BLaER1 treated with 17β-estradiol and CSF1 and Interleukin-3, amounts not matched to agents 10 nM and 100 nM (cell line): ENCODE data around the gene GIGYF1.
"Not testable (repeated sequence)": the region's sequence is repeated elsewhere in the genome, so short reads cannot be mapped to it uniquely, and the experiment has no call there.

Experiments used
- H3K27ac ChIP-seq, 11 experiments: shearing (Covaris generic); formaldehyde crosslinking; 2 replicates each; pipeline ENCODE4 v1.8.1; 2022
- H3K27me3 ChIP-seq, 11 experiments: shearing (Covaris generic); formaldehyde crosslinking; 2 replicates each; pipeline ENCODE4 v1.8.1; 2022
- H3K36me3 ChIP-seq, 11 experiments: shearing (Covaris generic); formaldehyde crosslinking; 2 replicates each; pipeline ENCODE4 v1.8.1; 2022
- H3K4me1 ChIP-seq, 10 experiments: shearing (Covaris generic); formaldehyde crosslinking; 2 replicates each; pipeline ENCODE4 v1.8.1; 2022
- H3K4me2 ChIP-seq, 11 experiments: shearing (Covaris generic); formaldehyde crosslinking; 2 replicates each; pipeline ENCODE4 v1.8.1; 2022
- H3K4me3 ChIP-seq, 10 experiments: shearing (Covaris generic); formaldehyde crosslinking; 2 replicates each; pipeline ENCODE4 v1.8.1; 2022
- H3K9ac ChIP-seq, 11 experiments: shearing (Covaris generic); formaldehyde crosslinking; 2 replicates each; pipeline ENCODE4 v1.8.1; 2022
- H3K9me3 ChIP-seq, 11 experiments: shearing (Covaris generic); formaldehyde crosslinking; replicated peaks in 1 of 11; 2 replicates each; pipeline ENCODE4 v1.8.1; 2022
- H4K20me1 ChIP-seq, 11 experiments: shearing (Covaris generic); formaldehyde crosslinking; 2 replicates each; pipeline ENCODE4 v1.8.1; 2022
- Cebpa-rat ChIP-seq, 11 experiments: shearing (Covaris generic); IDR thresholded peaks; 2 replicates each; pipeline ENCODE4 v1.8.1; 2022

The GIGYF1 gene

DNA sequence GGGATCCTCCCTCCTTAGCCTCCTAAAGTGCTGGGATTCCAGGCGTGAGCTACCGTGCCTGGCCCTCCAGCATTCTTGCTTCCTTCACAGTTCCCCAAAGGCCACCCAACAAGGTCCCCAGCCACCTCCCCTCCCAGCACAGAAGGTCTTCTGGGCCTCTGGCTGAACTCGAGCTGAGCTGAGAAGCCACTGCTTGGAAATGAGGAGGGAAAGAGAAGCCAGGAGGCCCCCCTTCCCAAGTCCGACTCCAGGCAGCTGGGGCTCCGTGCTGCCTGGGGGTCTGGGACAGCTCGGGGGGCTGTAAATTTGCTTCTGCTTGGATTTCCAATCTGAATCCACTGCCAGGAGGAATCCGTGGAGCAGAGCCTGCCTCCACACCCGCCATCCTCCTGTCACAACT, 20.7 kb upstream of the GIGYF1 start:
- TF ChIP-seq Cebpa-rat (IDR thresholded peaks at IDR 0.05): no peak
- Histone ChIP-seq H3K9me3 (peaks cover 0 to 17% (median 10%) of the 10 kb centered on the region in 11 experiments; a peak in 14 of 22 replicates), H3K9ac (peak overlapping the region in 1 of 11 experiments; percentile 18; a peak in 2 of 22 replicates), H3K4me1 (peaks cover 0 to 2% (median 0%) of the 10 kb centered on the region in 10 experiments; a peak in 3 of 20 replicates), H4K20me1 (no peaks in the 10 kb centered on the region; a peak in 1 of 22 replicates), H3K4me3 (no peak overlapping the region), H3K27ac (no peak overlapping the region), H3K36me3 (peaks cover 0 to 4% (median 0%) of the 10 kb centered on the region in 11 experiments; a peak in 1 of 22 replicates), H3K4me2 (no peak overlapping the region), H3K27me3 (peaks cover 2 to 10% (median 8%) of the 10 kb centered on the region in 11 experiments; a peak in 21 of 22 replicates)

DNA sequence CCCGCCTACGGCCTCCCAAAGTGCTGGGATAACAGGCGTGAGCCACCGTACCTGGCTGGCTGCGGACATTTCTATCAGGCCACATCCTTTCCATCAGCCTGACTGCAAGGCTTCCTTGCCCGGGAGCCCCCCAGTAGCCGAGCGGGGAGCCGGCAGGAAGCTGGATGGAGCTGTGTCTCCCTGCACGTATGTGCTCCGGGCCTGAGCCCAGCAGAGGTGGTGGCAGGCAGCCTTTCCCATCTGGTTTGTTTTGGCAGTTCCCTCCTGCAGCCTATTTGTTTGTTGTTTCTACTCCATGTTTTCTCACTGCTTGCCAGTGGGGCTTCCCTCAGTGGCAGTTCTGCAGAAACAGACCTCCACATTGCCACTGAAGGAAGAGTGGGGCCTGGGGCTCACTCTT, 17.3 kb upstream of the GIGYF1 start:
- H3K36me3 ChIP-seq: peaks cover 0 to 30% (median 23%) of the 10 kb centered on the region in 11 experiments; a peak in 13 of 22 replicates
- H3K9ac ChIP-seq: 0 out of 22 replicates have a peak overlapping the region, but pooled peaks of 1 of the 11 experiments have one; percentile 36
- H3K27ac ChIP-seq: no peak overlapping the region
- H3K4me3 ChIP-seq: no peak overlapping the region
- no peaks in the 10 kb centered on the region for H3K9me3 ChIP-seq
- peaks cover 20 to 33% (median 26%) of the 10 kb centered on the region in 10 experiments for H3K4me1 ChIP-seq
- no peak overlapping the region for H3K4me2 ChIP-seq
- peaks cover 0 to 19% (median 14%) of the 10 kb centered on the region in 11 experiments; a peak in 13 of 22 replicates for H4K20me1 ChIP-seq
- no peaks in the 10 kb centered on the region for H3K27me3 ChIP-seq
- no peak for TF ChIP-seq Cebpa-rat (IDR thresholded peaks at IDR 0.05)

DNA sequence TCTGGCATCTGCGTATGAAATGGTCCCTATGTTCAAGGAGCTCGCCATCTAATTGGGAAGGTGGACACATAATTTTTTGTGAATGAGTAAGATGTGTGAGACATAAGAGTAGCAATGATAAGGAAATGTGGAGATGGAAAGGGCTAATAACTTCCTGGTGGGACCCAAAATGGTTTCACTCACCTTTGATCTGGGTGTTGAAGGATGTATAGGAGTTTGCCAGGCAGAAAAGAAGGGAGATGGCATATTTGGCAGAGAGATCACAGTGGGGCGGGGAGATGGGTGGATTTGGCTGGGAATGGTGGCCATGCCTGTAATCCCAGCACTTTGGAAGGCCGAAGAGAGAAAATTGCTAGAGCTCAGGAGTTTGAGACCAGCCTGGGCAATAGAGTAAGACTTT, 16.4 kb upstream of the GIGYF1 start:
- Histone ChIP-seq H4K20me1 (peaks cover 0 to 19% (median 14%) of the 10 kb centered on the region in 11 experiments; a peak in 13 of 22 replicates), H3K36me3 (peaks cover 0 to 30% (median 23%) of the 10 kb centered on the region in 11 experiments; a peak in 13 of 22 replicates), H3K4me2 (no peak overlapping the region), H3K9ac (no peak overlapping the region), H3K4me3 (no peak overlapping the region), H3K9me3 (no peaks in the 10 kb centered on the region), H3K4me1 (peaks cover 20 to 33% (median 26%) of the 10 kb centered on the region in 10 experiments), H3K27me3 (no peaks in the 10 kb centered on the region), H3K27ac (no peak overlapping the region)
- no peak for TF ChIP-seq Cebpa-rat (IDR thresholded peaks at IDR 0.05)

DNA sequence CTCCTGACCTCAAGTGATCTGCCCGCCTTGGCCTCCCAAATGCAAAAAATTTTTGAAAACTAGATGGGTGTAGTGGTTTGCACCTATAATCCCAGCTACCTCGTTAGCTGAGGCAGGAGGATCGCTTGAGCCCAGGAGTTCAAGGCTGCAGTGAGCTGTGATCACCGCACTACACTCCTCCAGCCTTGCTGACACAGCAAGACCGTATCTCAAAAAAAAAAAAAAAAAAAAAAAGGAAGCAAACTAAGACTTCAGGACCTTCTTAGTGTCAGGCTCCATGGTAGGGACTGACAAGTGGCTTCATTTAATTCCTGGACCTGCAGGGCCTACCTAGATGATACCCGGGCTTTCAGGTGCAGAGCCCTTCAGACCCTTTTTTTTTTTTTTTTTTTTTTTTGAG, 14.3 kb upstream of the GIGYF1 start:
- no peaks in the 10 kb centered on the region for H3K27me3 ChIP-seq
- no peak overlapping the region for H3K4me3 ChIP-seq
- H3K9ac ChIP-seq: peak overlapping the region in 9 of 11 experiments; percentile 8 to 99 (median 36); a peak in 8 of 22 replicates
- H3K36me3 ChIP-seq: peaks cover 0 to 30% (median 23%) of the 10 kb centered on the region in 11 experiments; a peak in 13 of 22 replicates
- H3K27ac ChIP-seq: no peak overlapping the region
- H3K4me1 ChIP-seq: peaks cover 27 to 38% (median 31%) of the 10 kb centered on the region in 10 experiments
- peaks cover 0 to 19% (median 14%) of the 10 kb centered on the region in 11 experiments; a peak in 13 of 22 replicates for H4K20me1 ChIP-seq
- no peaks in the 10 kb centered on the region for H3K9me3 ChIP-seq
- no peak for TF ChIP-seq Cebpa-rat (IDR thresholded peaks at IDR 0.05)
- H3K4me2 ChIP-seq: peak overlapping the region; percentile 94 to 100 (median 98); a peak in 15 of 22 replicates

DNA sequence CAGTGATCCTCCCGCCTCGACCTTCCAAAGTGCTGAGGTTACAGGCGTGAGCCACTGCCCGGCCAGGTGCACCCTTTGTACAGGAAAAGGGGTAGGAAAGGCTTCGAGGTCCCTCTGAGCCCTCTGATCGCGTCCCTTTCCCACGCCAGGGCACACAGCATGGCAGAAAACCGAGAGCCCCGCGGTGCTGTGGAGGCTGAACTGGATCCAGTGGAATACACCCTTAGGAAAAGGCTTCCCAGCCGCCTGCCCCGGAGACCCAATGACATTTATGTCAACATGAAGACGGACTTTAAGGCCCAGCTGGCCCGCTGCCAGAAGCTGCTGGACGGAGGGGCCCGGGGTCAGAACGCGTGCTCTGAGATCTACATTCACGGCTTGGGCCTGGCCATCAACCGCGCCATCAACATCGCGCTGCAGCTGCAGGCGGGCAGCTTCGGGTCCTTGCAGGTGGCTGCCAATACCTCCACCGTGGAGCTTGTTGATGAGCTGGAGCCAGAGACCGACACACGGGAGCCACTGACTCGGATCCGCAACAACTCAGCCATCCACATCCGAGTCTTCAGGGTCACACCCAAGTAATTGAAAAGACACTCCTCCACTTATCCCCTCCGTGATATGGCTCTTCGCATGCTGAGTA, 12.7 kb upstream of the GIGYF1 start:
- Histone ChIP-seq H3K27me3 (no peaks in the 10 kb centered on the region), H4K20me1 (peaks cover 0 to 19% (median 14%) of the 10 kb centered on the region in 11 experiments; a peak in 13 of 22 replicates), H3K4me3 (peak overlapping the region; percentile 76 to 94 (median 91)), H3K27ac (peak overlapping the region; percentile 81 to 95 (median 93)), H3K4me2 (peak overlapping the region; percentile 94 to 100 (median 98)), H3K9me3 (no peaks in the 10 kb centered on the region), H3K9ac (peak overlapping the region; percentile 92 to 99 (median 97)), H3K36me3 (peaks cover 0 to 30% (median 23%) of the 10 kb centered on the region in 11 experiments; a peak in 13 of 22 replicates), H3K4me1 (peaks cover 27 to 38% (median 31%) of the 10 kb centered on the region in 10 experiments)
- no peak for TF ChIP-seq Cebpa-rat (IDR thresholded peaks at IDR 0.05)

DNA sequence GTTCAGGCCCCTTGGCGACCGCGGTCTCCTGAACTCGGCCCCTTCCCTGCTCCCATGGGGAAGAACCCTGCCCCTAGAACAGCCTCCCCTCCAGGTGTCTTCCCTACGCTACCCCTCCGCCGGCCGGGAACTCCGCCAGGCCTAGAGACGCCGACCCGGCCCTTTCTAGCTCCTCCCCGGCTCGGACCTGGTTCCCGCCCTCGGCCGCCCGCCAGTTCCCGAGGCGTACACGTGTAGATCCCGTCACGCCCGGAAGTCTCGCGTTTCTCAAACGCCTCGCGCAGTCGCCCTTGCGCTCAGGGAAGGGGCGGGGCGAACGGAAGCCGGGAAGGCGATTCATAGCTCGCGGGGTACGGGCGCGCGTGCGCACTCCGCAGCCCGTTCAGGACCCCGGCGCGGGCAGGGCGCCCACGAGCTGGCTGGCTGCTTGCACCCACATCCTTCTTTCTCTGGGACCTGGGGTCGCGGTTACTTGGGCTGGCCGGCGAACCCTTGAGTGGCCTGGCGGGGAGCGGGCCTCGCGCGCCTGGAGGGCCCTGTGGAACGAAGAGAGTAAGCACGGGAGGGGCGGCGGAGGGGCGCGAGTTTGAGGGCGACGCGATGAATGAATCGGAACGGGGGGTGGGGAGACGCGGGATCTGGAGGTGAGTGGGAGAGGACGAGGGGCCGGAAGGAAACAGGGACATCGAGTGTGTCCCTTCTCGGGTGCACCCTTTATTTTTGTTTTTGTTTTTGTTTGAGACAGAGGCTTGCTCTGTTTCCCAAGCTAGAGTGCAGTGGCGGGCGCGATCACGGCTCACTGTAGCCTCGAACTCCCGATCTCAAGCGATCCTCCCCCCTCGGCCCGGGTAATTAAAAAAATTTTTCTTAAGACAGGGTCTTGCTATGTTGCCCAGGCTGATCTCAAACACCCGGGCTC, 12.0 kb upstream of the GIGYF1 start, which contains the start of gene POP7:
POP7 (plus strand) TSS at position 369 of the 919 bp plus-strand sequence. CDS start 710 bp downstream, outside the sequence.
- H3K27ac ChIP-seq: peak within 1 kb of the TSS; percentile 81 to 95 (median 93)
- H3K9ac ChIP-seq: peak within 1 kb of the TSS; percentile 92 to 99 (median 97)
- peaks cover 0 to 19% (median 14%) of the 10 kb centered on the region in 11 experiments; a peak in 13 of 22 replicates for H4K20me1 ChIP-seq
- no peak for TF ChIP-seq Cebpa-rat (IDR thresholded peaks at IDR 0.05)
- no peaks in the 10 kb centered on the region for H3K27me3 ChIP-seq
- H3K4me1 ChIP-seq: peaks cover 31 to 42% (median 35%) of the 10 kb centered on the region in 10 experiments
- H3K9me3 ChIP-seq: no peaks in the 10 kb centered on the region
- H3K36me3 ChIP-seq: peaks cover 0 to 29% (median 23%) of the 10 kb centered on the region in 11 experiments; a peak in 13 of 22 replicates
- H3K4me3 ChIP-seq: peak within 1 kb of the TSS; percentile 76 to 94 (median 91)
- peak within 1 kb of the TSS; percentile 94 to 100 (median 98) for H3K4me2 ChIP-seq

DNA sequence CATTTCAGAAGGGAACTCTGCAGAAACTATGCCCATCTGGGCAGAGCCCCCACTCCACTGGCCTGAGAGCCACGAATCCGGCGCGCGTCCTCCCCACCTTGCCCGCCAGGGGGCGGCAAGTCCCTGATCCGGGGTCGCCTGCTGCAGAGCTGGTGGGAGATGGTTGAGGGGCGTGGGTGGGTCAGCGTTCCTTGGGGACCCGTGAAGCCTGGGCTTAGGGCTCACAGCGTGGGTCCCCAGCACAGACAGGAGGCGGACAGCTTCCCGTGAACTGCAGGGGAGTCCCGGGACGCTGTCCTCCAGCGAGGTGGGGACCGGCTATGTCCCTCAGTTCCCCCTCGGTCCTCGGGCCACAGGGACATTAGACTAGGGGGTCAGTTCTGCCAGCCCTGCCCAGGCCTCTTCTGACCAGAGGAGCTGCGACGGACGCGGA, 11.3 kb upstream of the GIGYF1 start:
- H3K4me3 ChIP-seq: peak overlapping the region; percentile 76 to 94 (median 91)
- peak overlapping the region; percentile 87 to 99 (median 95) for H3K4me2 ChIP-seq
- peak overlapping the region; percentile 92 to 99 (median 97) for H3K9ac ChIP-seq
- TF ChIP-seq Cebpa-rat (IDR thresholded peaks at IDR 0.05): no peak
- peaks cover 0 to 19% (median 14%) of the 10 kb centered on the region in 11 experiments; a peak in 13 of 22 replicates for H4K20me1 ChIP-seq
- H3K9me3 ChIP-seq: no peaks in the 10 kb centered on the region
- H3K36me3 ChIP-seq: peaks cover 0 to 27% (median 23%) of the 10 kb centered on the region in 11 experiments; a peak in 13 of 22 replicates
- peaks cover 31 to 46% (median 39%) of the 10 kb centered on the region in 10 experiments for H3K4me1 ChIP-seq
- H3K27ac ChIP-seq: peak overlapping the region; percentile 81 to 95 (median 93)
- H3K27me3 ChIP-seq: no peaks in the 10 kb centered on the region

DNA sequence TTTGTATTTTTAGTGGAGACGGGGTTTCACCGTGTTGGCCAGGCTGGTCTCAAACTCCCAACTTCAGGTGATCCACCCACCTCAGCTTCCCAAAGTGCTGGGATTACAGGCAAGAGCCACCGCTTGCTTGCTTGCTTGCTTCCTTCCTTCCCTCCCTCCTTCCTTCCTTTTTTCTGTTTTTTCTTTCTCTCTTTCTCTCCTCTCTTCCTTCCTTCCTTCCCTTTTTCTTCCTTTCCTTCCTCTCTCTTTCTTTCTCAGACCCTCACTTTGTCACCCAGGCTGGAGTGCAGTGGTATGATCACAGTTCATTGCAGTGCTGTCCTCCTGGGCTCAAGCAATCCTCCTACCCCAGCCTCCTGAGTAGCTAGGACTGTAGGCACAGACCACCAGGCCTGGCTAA, 7.0 kb upstream of the GIGYF1 start:
- H3K4me3 ChIP-seq, H3K27ac ChIP-seq, H4K20me1 ChIP-seq, H3K9me3 ChIP-seq, H3K27me3 ChIP-seq, H3K36me3 ChIP-seq: not testable (repeated sequence)
- H3K4me2 ChIP-seq: peak overlapping the region in 10 of 11 experiments; percentile 14 to 66 (median 46); a peak in 16 of 22 replicates
- peak overlapping the region in 2 of 11 experiments; percentile 39 to 44; a peak in 3 of 22 replicates for H3K9ac ChIP-seq
- H3K4me1 ChIP-seq: peaks cover 0 to 25% (median 15%) of the 10 kb centered on the region in 10 experiments; a peak in 18 of 20 replicates
